Skin epidermis (tissue), 12 donors: ENCODE results near the gene CALU.
A peak's percentile ranks its signal among the peaks of the same experiment; 100 is the strongest.

Experiments
- H3K27ac ChIP-seq, 21 experiments: fragments of 200-600 bp; sonication (generic) in 11 of 21; one replicate each; pipeline ENCODE4 v1.5.0; 2020; ENCODE audit warnings: mild to moderate bottlenecking in 3 of 21, inconsistent platforms in 2 of 21, moderate library complexity in 2 of 21
- H3K4me3 ChIP-seq, 7 experiments: fragments of 200-600 bp; sonication (generic) in 2 of 7; one replicate each; pipeline ENCODE4 v1.5.0; 2020; ENCODE audit warnings: inconsistent platforms in 2 of 7, mild to moderate bottlenecking in 2 of 7, moderate library complexity in 1 of 7

Gene CALU

DNA sequence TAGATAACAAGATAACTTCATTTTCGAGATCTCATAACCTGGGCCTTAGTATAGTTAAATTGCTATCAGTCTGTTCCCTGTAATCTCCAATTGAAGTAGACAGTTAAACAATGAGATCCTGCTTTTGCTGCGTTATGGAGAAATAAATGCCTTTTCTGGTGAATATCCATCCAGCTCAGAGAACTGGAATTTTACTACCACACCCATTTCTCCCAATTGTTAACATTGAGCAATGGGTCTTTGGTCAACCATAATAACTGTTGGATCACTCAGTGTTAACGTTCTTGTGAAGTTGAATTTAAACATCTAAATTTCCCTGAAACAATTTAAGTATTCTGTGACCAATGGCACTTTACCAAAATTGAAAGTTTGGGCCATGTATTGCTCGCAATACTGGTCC lies 3.0 kb downstream of the CALU start:
- Histone ChIP-seq H3K27ac (peak overlapping the region in 5 of 21 experiments; percentile 16 to 97 (median 56)), H3K4me3 (no peak overlapping the region)

GRCh38 chr7:128743112-128743772 lies 4.1 kb downstream of the CALU start:
- H3K27ac ChIP-seq: peak overlapping the region in 4 of 21 experiments; percentile 16 to 67 (median 26)
- no peak overlapping the region for H3K4me3 ChIP-seq

DNA sequence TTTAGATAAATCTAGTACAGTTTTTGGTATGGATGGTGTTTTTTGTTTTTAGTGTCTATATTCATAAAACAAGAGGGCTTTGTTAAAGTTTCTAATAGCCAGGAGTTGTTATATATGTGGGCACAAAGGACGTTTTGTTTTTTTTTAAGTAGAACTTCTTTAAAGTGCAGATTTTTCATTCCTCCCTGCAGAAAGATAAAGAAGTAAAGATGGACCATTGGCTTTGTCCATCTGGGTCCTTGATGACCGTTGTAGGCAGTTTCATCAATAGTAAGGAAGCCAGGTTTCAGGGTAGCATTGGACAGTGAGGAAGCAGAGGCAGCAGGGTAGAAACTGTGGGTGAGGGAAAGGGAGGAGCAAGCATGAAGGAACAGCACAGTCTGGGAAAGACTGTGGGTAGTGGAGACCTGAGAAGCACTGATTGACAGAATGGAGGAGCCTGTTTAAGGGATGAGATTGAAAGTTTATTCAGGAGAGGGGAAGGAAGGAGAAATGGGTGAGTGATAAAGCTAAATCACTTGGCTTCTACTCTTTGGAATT lies 5.3 kb downstream of the CALU start:
- H3K4me3 ChIP-seq: no peak overlapping the region
- no peak overlapping the region for H3K27ac ChIP-seq

DNA sequence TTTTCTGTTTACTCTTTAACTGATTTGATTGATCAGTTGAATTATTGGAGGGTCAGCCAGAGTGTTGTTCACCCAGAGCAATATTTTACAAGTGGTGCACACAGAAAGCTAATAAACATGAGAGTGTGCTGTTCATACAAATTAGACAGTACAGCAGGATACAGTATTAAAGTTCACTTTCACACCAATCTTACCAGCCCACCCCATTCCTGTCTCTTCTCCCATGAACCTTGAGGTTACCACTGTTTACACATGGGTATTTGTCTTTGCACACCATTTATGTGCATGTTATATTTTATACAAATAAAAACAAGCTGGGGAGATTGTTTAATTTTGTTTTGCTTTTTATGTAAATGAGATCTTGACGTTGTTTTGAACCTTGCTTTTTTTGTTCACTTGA lies 6.5 kb downstream of the CALU start:
- H3K4me3 ChIP-seq: no peak overlapping the region
- no peak overlapping the region for H3K27ac ChIP-seq

DNA sequence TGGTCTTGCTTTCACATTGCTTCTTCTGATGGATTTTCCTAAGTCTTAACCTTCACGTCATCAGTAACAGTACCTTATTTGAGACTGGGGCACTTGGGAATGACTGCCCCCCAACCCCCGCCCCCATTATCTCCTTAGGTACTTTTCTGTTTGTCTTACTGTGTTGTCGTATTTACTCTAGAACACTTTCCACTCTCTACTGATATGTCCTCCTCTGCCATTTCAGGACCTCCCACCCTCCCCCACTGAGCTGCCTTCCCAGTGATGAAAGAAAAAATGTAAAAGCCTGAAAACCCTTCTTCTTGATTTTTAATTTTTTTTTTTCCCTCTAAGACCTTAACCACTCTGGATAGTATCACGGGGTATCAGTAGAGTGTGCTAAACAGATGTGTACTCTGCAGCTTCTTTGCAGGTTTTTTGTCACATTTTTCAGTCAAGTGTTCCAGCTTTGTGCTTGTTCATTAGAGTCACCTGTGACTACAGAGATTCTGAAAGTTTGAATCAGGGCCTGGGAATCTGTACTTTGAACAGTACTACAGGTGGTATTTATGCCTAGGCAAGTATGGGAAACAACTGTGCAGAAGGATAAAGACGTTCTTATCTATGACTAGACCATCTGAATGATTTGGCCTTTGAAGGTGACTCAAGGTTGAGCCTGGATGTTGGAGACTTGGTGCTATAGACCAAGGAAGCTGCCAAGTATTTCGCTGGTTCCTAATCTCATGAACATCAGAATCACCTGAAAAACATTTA lies 8.3 kb downstream of the CALU start:
- Histone ChIP-seq H3K4me3 (no peak overlapping the region), H3K27ac (no peak overlapping the region)

DNA sequence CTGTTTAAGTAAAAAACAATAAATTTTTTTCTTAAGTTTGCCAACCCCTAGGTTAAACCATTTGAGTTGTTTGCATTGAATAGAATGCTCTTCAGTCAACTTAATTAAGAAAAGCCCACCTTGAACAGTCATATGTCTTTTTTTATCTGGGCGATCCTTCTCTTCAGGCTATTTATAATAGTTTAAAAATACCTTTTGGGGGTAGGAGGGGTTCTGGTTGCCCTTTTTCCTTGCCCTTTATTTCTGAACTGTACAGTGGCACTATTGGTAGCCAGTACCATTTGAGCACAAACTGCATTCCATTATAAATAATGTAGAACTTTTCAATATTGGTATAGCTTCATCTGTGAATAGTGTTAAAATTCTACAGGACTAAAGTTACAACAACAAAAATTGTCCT lies 13.1 kb downstream of the CALU start:
- no peak overlapping the region for H3K4me3 ChIP-seq
- no peak overlapping the region for H3K27ac ChIP-seq

DNA sequence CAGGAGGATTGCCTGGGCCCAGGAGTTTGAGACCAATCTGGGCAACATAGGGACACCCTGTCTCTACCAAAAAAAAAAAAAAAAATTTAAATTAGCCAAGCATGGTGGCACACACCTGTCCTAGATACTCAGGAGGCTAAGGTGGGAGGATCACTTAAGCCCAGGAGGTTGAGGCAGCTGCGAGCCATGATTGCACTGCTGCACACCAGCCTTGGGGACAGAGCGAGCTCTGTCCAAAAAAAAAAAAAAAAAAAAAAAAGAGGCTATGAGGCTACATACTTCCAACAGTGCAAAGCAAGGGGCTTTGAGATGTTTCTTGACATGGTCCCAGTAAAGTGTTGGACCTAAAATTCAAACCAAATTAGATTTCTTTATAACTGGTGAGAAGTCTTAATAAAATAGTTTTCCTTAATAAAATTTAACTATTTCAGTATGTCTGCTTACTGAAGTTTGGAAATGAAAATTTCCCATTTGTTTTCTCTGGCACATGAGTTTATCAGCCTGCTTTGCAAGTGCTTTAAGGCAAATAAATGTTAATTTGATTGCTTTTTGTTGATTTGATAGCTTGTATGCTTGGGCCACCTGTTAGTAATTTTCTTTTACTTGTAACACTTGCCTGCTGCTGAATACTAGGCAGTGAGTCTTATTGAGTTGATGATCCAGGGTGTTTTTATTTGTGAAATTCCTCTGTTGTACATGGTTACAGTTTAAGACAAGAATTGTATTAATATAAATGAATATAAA lies 16.1 kb downstream of the CALU start:
- peak overlapping the region in 4 of 21 experiments; percentile 2 to 67 (median 26) for H3K27ac ChIP-seq

DNA sequence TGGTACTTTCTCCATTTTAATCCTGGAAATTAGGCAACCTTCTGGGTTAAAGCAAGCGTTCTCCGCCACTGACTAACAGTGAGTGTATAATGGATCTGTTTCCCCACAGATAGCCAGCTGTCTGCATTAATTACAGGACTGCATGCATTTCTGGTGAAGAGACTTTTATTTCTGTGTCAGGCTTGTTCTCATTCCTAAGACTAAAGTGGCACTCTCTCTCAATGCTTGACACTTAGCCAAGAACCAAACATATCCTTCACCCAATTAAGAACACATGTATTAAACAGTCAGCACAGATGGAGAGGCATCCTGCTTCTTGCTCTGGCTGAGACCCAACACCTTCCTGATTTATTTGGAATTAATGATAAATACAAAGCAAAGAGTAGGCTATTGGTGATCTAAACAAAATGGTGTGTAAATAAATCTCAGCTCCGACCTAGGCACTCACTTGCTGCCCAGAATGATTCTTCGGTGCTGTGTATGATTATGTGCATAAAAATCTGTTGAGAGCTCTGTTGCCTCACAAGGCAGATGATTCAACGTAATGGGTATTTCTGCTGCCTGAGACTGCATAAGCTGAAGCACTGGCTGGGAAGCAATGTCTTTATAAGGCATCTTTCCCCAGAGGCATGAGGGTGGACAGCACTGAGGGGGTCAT lies 16.8 kb downstream of the CALU start:
- H3K27ac ChIP-seq: peak overlapping the region in 5 of 21 experiments; percentile 2 to 67 (median 22)
- no peak overlapping the region for H3K4me3 ChIP-seq

More for the DNA sequence above, 16.1 kb downstream of the CALU start:
- H3K4me3 ChIP-seq: no peak overlapping the region

DNA sequence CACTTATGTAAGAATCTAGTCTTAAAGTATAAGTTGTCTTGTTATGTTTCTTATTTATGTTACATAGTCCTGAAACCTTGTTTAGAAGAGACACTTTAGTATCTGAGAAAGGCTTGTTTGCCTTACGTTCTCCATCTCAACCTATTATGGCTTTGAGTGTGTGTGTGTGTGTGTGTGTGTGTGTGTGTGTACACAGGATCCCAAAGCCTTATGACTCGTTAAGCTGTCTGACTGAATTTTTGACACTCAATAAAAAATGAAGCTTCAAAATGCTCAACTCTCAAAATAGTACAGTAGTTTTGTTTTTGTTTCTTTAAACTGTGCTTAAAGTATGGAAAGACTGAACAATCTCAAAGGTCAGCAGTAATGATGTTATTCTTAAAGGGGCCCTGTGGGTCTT lies 18.0 kb downstream of the CALU start:
- peak overlapping the region in 3 of 21 experiments; percentile 8 to 56 (median 50) for H3K27ac ChIP-seq
- no peak overlapping the region for H3K4me3 ChIP-seq

DNA sequence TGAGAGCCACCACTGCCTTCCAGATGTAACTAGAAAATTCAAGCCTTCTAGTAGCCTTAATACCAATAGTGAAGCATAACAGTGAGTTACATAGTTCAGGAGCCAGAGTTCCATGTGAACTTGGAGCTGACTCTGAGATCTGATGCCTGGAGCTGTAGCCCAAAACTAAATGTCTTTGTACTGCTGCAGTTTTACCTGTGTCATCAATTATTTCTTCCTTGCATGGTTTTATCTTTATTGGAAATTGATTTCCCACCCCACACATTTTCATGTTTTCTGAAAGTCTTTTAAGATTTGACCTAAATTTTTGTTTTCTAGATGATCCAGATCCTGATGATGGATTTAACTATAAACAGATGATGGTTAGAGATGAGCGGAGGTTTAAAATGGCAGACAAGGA lies 19.4 kb downstream of the CALU start:
- H3K27ac ChIP-seq: no peak overlapping the region

GRCh38 chr7:128759242-128759641 lies 20.1 kb downstream of the CALU start:
- H3K4me3 ChIP-seq: no peak overlapping the region

More for the DNA sequence above, 19.4 kb downstream of the CALU start:
- H3K4me3 ChIP-seq: no peak overlapping the region

GRCh38 chr7:128763541-128763940 lies 24.4 kb downstream of the CALU start:
- H3K27ac ChIP-seq: no peak overlapping the region
- H3K4me3 ChIP-seq: no peak overlapping the region

More at GRCh38 chr7:128759242-128759641, 20.1 kb downstream of the CALU start:
- no peak overlapping the region for H3K27ac ChIP-seq

DNA sequence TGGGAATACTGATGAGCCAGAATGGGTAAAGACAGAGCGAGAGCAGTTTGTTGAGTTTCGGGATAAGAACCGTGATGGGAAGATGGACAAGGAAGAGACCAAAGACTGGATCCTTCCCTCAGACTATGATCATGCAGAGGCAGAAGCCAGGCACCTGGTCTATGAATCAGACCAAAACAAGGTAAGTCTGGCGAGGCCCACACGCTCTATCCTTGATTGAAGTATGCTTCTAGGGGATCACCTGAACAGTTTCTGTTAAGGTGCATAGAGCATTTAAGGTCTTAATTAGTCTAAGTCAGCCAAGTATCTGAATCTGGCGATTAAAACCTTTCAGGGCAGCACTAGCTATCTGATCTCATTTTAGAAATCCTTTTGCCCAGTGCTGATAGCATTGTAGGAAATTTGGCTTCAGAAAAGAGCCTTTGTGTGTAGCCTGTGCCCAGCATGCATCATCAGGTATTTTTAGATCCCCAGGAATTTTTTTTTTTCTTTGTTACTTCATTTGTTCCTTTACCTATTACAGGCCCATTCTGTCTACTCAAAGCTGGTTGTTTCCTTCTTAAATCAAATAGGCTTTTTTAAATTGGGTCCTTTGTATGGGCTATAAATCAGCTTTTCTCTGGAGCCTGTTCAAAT lies 28.4 kb downstream of the CALU start:
- H3K27ac ChIP-seq: no peak overlapping the region
- no peak overlapping the region for H3K4me3 ChIP-seq

- H3K27ac ChIP-seq: no peak overlapping the region
- H3K4me3 ChIP-seq: no peak overlapping the region
Observed at GRCh38 chr7:128770233-128770632, 31.1 kb downstream of the CALU start.

DNA sequence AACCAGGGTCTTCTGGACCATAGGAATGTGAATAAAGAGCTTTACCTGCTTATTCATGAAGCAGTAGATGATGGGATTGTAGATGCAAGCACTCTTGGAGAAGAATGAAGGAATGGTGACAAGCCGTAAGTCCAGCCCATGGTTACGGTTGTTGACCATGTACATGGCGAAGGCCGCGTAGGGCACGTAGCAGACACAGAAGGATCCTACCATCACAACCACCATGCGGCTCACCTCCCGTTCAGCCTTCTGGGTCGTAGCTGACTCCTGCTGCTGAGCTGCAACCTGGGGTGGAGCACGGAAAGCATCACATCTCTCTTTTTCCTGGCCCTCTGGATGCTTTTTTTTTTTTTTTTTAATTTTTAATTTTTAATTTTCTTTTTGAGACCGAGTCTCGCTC lies 34.4 kb downstream of the CALU start:
- no peak overlapping the region for H3K4me3 ChIP-seq
- no peak overlapping the region for H3K27ac ChIP-seq

- no peak overlapping the region for H3K4me3 ChIP-seq
- H3K27ac ChIP-seq: no peak overlapping the region
Observed at GRCh38 chr7:128774029-128774689, 35.0 kb downstream of the CALU start.

GRCh38 chr7:128774921-128775320 lies 35.8 kb downstream of the CALU start:
- Histone ChIP-seq H3K4me3 (no peak overlapping the region), H3K27ac (no peak overlapping the region)

GRCh38 chr7:128775744-128776474 lies 36.8 kb downstream of the CALU start, which contains the start of gene OPN1SW:
TSS of gene OPN1SW (minus strand) at chr7:128775794. CDS start at chr7:128775781, 13 bp downstream.
- Histone ChIP-seq H3K27ac (no peak within 1 kb of the TSS), H3K4me3 (no peak within 1 kb of the TSS)
